NCI-H524 (cell line): Measurements from ENCODE around the gene NOXRED1.
"Not testable (repeated sequence)": the region's sequence is repeated elsewhere in the genome, so short reads cannot be mapped to it uniquely, and the experiment has no call there.

ENCODE experiments used
- DNase-seq, 2 experiments: peaks; one replicate each; lab custom pipeline; 2025; lab: John Stamatoyannopoulos, UW

Gene NOXRED1, protein sequence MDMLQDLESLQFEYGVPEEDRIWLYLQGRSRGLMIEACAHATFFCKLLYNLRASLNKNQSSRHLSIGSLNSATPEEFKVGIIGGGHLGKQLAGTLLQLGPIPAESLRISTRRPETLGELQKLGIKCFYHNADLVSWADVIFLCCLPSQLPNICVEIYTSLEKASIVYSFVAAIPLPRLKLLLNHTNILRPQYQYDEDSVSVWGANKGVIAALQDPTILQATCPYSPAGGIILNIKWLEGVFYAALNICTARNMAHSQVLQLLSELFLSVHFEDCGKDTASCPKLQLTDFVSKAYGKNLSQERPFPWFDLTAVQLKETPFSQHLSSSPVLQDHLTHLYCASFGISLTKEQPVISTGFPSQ

DNA sequence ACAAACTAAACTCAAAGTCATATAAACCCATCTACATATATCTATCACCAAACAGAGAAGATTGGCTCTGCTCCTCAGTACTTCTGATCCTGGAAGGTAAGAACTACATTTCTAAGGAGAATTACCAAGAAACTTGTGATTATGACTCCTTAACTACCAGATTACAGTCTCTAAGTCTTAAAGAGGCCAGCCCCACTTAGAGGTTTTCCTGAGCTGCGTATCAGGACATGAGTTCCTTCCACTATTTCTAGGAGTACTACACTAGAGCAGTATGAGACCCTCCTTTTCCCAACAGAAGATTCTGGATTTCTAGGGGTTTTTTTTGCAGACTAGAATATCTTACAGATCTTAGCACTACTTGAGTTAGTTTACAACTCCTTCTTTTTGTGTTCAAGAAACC is at the start of gene NOXRED1:
TSS of gene NOXRED1 (minus strand) at position 101 of the 400 bp plus-strand sequence. CDS start 634 bp downstream, outside the sequence.
- no peak for DNase-seq

DNA sequence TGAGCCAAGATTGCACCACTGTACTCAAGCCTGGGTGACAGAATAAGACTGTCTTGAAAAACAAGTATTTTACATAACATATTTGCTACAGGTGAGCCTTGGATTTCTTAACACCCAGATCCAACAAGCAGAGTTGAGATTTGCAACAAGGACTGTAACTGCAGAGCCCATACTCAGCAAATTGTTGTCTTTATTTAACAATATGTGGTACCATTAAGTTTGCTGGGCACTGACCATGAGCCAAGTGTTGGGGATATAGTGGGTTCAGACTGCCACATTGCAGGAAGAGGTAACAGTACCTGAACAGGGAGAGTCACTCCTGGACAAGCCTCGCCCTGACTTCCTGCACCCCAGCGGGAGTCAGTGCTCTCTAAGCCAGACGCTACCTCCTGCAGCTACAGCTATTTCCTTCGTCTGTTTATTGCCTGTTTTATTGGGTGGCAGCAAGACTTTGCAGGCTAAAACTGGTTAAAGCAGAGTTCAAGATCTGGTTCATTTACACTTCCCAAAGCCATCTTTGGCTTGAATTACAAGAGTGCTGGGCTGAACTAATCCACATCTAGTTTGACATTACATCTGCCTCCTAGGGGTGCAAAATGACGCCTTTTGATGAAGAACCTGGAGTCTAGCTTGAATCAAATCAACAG is 47.0 kb upstream of the NOXRED1 start:
- DNase-seq, result no peak

DNA sequence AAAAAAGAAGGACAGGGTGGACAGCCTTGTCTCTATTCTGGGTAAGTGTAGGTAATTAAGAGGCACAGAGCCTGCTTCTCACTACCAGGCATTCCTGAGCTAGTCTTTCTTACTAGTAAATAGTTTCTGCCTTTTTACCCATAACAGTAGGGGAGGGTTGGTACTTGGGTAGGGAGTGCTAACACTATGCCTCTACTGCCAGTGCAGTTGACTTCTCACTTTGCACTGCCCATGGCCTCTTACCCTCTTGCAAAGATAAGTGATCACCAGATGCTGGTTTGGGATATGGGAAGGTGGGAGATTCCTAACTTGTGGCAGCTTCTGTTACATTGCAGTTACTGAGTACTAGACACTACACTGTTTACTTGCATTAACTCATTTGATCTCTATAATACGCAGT is 46.2 kb upstream of the NOXRED1 start:
- DNase-seq, result peak in 1 of 2 experiments; percentile 31

DNA sequence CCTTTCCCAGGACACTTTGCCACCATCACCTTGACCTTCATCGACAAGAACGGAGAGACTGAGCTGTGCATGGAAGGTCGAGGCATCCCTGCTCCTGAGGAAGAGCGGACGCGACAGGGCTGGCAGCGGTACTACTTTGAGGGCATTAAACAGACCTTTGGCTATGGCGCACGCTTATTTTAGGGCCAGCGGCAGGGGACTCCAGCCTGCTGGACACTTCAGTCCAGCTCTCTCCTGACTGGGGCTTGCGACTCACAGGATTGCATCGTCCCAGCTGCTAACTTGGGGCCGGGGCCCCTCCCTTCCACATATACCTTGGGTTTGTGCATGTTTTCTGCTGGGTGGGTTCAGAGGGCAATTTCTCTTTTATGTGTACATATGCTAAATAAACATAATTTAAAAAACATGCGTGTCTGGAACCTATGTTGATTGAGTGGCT is 45.8 kb upstream of the NOXRED1 start:
- DNase-seq, result no peak

DNA sequence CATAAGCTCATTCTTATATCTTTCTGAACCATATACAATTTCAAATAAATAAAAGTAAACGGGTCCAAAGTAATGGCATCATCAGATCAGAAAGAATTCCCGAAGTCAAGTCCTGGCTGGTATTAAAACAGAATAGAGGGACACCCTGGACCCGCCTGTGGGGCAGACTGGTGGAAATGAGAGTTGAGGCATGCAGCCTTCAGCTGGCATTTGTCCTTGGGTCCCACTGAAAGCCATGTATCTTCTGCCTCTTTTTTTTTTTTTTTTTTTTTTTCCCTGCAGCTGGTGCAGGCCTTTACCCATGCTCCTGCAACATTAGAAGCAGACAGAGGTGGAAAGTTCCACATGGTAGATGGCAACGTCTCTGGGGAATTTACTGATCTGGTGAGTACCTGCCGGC is 44.5 kb upstream of the NOXRED1 start:
- DNase-seq, result peak in 1 of 2 experiments; percentile 15

DNA sequence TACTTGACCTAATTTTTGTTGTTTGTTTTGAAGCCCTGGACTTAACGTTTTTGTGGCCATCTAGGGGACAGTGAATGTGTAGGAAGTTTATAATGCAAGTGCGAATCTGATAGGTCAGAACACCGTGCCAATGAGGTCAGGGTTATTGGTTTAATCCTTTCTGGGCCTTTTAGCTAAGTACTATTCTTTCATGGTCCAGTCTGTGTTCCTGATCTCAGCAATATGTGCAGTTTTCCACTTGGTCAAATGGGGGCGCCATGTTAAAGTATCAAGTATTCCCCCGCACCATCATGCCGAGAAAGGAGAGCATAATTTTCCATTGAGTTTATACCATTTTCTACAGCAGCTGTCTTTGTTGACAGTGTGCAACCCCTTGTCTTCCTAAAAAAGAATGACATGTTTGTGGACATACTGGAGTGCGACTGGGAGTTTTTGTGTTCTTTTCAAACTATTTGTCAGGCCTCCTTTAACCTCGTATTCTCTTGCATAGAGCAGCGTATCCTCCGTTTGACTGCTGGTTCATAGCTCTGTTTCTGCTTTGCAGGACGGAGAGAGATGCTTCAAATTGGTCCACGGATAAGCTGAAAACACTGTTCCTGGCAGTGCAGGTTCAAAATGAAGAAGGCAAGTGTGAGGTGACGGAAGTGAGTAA is 35.9 kb upstream of the NOXRED1 start:
- peak; percentile 70 to 86 for DNase-seq

DNA sequence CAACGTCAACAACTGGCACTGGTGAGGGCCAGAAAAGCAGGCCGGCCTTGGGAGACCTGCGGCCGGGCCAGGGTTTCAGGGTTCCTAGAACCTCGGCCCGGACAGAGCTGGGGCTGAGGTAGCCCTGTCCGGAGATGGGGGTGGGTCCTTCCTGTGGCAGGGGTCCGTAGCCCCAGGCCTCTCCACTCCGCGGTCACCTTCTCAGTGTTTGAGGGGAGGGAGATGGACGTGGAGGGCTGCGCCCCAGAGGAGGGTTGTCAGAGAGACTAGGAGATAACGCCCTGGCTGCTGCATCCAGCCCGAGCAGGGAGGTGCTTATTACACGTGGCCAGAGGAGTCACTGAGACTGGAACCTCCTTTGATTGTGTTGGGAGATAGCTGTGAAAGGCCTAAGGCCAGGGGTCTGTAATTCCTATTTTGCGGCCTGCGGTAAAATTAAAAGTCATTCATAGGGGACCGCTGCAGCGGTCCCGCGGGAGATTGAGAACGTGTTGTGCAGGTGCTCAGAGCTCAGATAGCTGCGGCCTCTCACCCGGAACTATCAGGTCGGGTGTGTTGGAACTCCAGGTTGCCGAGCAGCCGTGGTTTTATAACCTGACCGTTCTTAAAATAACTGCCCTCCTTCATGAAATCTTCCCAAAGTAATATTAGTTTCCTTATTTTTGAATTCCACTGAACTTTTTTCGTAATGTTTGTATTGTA is 35.1 kb upstream of the NOXRED1 start:
- DNase-seq, result peak; percentile 29 to 60

DNA sequence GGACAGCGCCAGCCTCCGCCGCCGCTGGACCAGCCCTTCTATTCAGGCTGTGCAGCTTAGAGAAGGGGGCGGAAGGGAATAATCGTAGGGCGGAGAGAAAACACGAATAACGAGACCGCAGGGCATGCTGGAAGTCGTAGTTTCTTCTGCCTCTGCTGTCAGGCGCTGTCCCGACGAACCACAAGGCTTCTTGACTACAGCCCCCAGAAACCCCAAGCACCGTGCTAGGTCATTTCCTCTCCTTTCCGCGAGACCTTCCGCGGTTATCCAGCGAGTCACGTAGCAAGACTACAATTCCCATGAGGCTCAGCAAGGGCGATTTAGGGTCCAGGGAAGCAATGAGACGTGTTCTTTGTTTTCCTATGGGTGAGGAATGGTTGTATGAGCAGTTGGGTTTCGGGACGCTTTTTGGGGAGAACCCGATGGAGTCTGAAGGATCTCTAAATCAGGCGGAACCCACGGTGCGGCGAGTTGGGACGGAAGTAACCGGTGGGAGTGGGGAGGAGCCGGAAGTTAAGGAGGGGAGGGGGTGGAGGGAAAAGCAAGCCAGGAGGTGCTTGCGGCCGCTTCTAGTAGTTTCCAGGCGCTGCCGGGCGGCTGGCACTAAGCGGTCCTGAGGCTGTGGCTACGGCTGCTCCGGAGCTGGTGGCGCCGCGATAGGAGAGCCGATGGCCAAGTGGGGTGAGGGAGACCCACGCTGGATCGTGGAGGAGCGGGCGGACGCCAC is 34.4 kb upstream of the NOXRED1 start, which contains the start of the genes AHSA1 and VIPAS39:
TSS of gene AHSA1 (plus strand) at position 572 of the 727 bp plus-strand sequence. CDS start at position 669, 97 bp downstream.
TSS of gene VIPAS39 (minus strand) at position 80 of the 727 bp plus-strand sequence. CDS start 3,499 bp downstream, outside the sequence.
- peak; percentile 100 for DNase-seq

DNA sequence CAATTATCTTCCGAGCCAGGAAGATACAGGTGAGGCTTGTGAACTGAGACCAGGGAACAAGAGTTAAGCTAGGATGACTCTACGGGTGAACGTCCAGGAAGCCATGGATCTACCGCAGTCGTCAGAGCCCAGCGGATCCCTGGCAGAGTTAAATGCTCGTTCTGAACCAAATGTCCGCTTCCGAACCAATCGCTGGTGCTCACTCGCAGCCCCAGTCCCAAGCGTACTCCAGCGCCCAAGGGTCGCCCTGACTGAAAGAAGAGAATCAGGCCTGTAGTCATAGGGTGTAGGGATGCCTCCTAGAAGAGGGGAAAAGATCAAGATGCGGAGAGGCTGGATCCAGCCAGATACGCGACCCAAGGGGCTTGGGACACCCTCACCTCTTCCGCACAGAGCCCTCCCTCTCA is 33.8 kb upstream of the NOXRED1 start:
- no peak for DNase-seq

DNA sequence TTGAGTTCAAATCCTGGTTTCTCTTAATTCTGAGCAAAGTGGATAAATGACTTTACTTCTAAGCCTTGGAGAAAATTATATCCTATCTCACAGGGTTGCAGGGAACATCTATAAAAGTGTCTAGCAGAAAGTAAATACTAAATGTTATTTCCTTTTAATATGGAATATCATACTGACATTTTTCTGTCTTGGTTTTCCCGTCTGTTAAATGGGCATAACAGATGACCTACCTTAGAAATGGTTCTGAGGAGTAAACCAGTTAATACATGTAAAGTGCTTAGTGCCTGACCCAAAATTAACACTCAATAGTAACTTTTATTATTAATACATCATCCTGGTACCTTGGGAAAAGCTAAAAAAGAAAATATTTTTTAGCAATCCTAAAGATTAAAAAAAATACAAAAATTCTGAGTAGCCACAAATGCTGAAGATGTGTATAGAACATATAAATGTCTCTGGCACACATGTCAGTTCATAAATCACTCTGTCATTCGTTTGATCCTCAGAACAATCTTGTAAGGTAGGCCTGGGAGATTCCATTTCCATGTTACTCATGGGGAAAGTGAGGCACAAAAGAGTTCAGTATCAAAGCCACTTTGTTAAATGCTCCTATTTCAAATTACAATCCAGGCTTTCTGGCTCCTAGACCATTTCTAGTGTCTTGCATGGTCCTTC is 32.8 kb upstream of the NOXRED1 start:
- DNase-seq, result no peak

DNA sequence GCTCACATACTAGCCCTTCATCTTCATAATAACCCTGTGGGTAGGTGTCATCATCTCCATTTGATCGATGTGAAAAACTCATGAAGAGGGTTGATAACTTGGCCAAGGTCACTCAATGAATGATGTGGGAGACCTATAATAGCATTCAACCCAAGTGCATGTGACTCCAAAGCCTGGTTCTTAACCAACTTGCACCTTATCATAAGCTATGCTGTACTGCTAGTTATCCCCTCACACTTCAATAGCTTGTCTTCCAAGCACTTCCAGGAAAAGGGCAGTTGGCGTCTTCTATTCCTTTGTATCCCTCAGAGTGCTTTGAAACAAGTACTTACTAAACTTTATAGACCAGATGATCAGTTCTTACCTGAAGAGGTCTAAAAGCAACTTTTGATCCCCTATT is 18.9 kb upstream of the NOXRED1 start:
- no peak for DNase-seq

DNA sequence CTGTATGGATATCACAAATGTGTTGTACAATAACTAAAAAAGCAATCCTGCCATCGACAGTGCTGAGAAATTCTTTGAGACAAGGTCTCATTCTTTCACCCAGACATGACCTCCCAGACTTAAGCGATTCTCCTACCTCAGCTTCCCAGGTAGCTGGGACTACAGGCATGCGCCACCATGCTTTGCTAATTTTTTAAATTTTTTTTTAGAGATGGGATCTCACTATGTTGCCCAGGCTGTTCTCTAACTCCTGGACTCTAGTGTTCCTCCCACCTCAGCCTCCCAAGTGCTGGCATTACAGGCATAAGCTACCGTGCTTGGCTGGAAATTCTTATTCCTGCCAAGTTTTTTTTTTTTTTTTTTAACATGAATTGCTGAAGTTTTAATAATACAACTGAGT is 16.5 kb upstream of the NOXRED1 start:
- DNase-seq, result no peak

DNA sequence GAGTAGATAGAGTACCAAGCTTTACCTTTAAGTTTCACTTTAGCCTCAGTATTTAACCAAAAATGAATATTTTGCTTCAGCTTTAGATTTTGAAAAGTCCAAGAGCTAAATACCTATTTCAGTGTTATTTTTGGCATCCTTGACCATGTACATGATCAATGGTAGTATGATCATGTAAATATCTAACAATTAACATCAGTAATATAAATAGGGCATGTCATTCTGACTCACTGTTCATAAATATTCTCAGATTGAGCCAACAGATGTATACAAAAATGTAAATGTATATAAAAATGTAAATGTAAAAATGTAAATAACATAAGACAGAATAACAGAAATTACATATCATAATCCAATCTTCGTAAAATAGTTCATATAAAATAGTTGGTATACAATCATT is 15.3 kb upstream of the NOXRED1 start:
- DNase-seq, result no peak

DNA sequence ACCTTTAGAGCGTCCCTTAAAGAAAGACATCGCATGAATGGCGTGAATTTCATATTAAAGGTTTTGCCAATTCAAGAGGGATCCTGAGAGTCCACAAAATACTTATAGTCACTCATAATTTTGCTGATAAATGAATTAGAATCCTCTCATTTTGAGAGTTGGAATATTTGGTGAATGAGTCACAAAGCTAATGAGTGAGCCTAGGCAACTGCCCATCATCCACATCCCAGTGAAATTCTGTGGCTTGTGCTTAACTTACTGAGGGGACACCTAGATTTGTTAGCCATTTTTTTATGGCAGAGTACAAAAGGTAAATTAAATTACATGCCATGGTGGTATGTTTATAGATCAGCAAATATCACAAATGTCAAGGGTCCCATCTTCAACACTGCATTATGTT is 12.7 kb upstream of the NOXRED1 start:
- DNase-seq, result no peak

DNA sequence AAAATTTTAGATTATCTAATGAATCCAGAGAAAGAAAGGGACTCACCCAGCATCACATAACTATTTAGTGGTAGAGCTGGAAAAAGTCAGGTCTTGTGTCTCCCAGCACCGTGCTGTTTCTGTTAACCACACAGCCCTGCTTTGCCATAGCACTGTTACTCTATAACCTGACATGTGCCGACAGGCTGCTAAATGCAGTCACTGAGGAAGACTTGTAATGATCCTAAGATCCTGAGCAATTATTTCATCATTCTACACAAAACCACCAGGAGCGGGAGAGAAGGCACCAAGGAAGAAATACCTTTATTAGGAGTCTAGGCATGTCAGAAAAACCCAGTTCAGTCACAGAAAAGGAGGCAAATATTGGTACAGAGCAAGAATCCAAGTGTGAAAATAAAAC is 3.1 kb upstream of the NOXRED1 start:
- no peak for DNase-seq

DNA sequence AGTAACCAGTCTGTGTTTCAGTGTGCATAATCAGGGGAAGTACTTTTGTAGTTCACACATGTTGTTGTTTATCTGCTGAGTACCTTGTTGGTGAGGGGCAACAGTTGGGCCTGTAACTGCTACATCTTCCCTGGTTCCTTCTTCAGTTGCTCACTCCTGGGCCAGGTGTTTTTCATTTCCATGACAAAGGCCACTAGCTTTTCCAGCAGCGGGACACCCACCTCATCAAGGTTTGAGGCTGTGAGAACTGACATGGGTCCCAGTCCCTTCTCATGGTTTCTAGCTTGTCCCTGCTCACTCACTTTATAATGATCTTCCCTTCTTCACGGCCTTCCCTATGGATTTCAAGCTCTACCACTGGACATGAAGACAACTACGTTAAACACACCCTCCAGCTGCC is 1.5 kb upstream of the NOXRED1 start:
- DNase-seq, result no peak

DNA sequence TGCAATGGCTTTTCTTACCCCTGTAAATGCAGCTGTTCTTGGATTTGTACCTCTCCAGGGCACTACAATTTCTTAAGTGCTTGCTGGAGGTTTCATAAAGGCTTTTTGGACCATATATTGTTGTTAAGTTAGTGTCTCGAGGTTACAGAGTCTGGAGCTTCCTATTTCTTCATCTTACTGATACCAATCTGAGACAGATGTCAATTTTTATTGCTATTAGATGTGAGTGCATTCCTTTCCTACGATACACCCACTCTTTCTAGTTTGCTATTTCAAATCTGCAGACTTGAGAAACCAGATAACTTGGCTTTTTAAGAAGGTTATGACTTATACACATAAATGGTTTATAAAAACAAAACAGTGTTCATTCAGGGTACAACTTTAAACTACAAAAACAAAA is 2.1 kb downstream of the NOXRED1 start:
- DNase-seq, result no peak

DNA sequence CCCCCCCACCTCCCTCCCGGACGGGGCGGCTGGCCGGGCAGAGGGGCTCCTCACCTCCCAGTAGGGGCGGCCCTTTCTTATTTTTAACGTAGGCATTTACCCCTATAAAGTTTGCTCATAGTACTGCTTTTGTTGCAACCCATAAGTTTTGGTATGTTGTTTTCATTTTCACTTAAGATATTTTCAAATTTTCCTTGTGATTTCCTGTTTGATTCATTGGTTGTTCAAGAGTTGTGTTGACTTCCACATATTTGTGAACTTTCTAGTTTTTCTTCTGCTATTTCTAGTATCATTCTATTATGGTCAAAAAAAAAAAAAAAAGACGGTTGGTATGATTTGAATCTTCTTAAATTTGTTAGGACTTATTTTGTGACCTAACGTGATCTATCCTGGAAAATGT is 6.5 kb downstream of the NOXRED1 start:
- DNase-seq, result no peak

DNA sequence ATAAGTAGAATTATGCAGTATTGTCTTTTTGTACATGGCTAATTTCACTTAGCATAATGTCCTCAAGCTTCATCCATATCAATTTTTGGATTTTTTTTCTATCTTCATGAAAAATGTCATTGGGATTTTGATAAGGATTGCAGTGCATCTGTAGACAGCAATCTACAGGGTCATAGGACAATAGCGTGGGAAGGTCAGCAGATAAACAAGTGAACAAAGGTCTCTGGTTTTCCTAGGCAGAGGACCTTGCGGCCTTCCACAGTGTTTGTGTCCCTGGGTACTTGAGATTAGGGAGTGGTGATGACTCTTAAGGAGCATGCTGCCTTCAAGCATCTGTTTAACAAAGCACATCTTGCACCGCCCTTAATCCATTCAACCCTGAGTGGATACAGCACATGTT is 7.2 kb downstream of the NOXRED1 start:
- peak in 1 of 2 experiments; percentile 15 for DNase-seq

DNA sequence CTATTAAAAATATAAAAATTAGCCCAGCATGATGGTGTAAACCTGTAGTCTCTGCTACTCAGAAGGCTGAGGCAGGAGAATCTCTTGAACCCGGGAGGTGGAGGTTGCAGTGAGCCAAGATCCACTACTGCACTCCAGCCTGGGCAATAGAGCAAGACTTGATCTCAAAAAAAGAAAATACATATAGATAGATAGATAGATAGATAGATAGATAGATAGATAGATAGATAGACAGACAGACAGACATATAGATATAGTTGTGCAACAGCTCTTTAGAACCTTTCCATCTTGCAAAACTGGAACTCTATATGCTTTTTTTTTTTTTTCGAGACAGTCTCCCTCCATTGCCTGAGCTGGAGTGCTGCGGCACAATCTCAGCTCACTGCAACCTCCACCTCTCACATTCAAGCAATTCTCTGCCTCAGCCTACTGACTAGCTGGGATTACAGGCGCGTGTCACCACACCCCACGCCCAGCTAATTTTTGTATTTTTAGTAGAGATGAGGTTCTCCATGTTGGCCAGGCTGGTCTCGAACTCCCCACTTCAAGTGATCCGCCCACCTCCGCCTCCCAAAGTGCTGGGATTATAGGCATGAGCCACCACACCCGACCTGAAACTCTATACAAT is 7.8 kb downstream of the NOXRED1 start:
- DNase-seq, result not testable (repeated sequence)
